Left ventricle myocardium inferior (tissue), 1 donor: ENCODE results near the gene EHBP1L1. TPM values are rescaled to one million over a fixed set of nuclear protein-coding genes. Genes with fewer than 3 reads are reported as not detected.

Source experiments
- DNase-seq: peaks from one replicate; pipeline ENCODE4 v3.0.0-alpha.2; 2020
- H3K27ac ChIP-seq: fragments of 200-600 bp; replicated peaks from 2 replicates; pipeline ENCODE4 v1.8.0; 2021
- H3K27me3 ChIP-seq: fragments of 200-600 bp; 2 replicates; pipeline ENCODE4 v1.8.0; 2021; ENCODE audit warnings: low read depth
- H3K36me3 ChIP-seq: fragments of 200-600 bp; 2 replicates; pipeline ENCODE4 v1.8.0; 2021
- H3K4me1 ChIP-seq: fragments of 200-600 bp; 2 replicates; pipeline ENCODE4 v1.8.0; 2021
- H3K4me3 ChIP-seq: fragments of 200-600 bp; 2 replicates; pipeline ENCODE4 v1.8.0; 2021; ENCODE audit warnings: mild to moderate bottlenecking, moderate library complexity
- H3K9me3 ChIP-seq: fragments of 200-600 bp; replicated peaks from 2 replicates; pipeline ENCODE4 v1.8.0; 2021
- CTCF ChIP-seq: fragments of 200-600 bp; IDR thresholded peaks from 2 replicates; pipeline ENCODE4 v1.8.0; 2021; ENCODE audit warnings: antibody characterized with exemption, mild to moderate bottlenecking, borderline replicate concordance
- intact Hi-C: fragments of 100-400 bp; cut with micrococcal nuclease; formaldehyde crosslinking; loops from one replicate; pipeline ENCODE4 v1.11.0; 2022
- total RNA-seq: library from RNA; stranded (reverse); fragmentation: NEBNext Ultra II Directional; extraction: Animal tissue kit (Norgen Biotek cat#: 25700); gene quantifications from one replicate; pipeline ENCODE4 v1.2.1, GENCODE V29; 2021
- donor health status: DM: no; HTN: yes; CAD: no; lungs with severe emphysema.

Gene EHBP1L1
- total RNA-seq, 1 donor from 2014 or later, result 69.5 TPM

- H3K4me1 ChIP-seq, result peaks cover 91% of the 10 kb centered on the region
- TF ChIP-seq CTCF, result no peak
- no peaks in the 10 kb centered on the region for H3K27me3 ChIP-seq
- intact Hi-C loops, result no loop called here
- H3K27ac ChIP-seq, result peak overlapping the region; percentile 94
- peak overlapping the region; percentile 93 for H3K4me3 ChIP-seq
- no peak for DNase-seq
- no peaks in the 10 kb centered on the region for H3K9me3 ChIP-seq
- peaks cover 55% of the 10 kb centered on the region for H3K36me3 ChIP-seq
These were observed 36.8 kb downstream of the EHBP1L1 start for GRCh38 chr11:65612691-65613090.

- no peak for TF ChIP-seq CTCF
- Histone ChIP-seq H3K36me3 (peaks cover 55% of the 10 kb centered on the region), H3K27ac (peak overlapping the region; percentile 94), H3K9me3 (no peaks in the 10 kb centered on the region), H3K4me3 (peak overlapping the region; percentile 93), H3K27me3 (no peaks in the 10 kb centered on the region), H3K4me1 (peaks cover 88% of the 10 kb centered on the region)
- intact Hi-C loops, result no loop called here
- no peak for DNase-seq
These were observed 37.5 kb downstream of the EHBP1L1 start for GRCh38 chr11:65613091-65613928.

GRCh38 chr11:65615229-65615949 lies 39.5 kb downstream of the EHBP1L1 start, which contains the start of gene PCNX3:
Gene PCNX3, plus strand, starts transcription at chr11:65615776. Its CDS starts 536 bp downstream, at chr11:65616312.
- intact Hi-C loops, result no loop called here
- Histone ChIP-seq H3K9me3 (no peaks in the 10 kb centered on the region), H3K36me3 (peaks cover 55% of the 10 kb centered on the region), H3K4me3 (peak within 1 kb of the TSS; percentile 93), H3K4me1 (peaks cover 67% of the 10 kb centered on the region), H3K27me3 (no peaks in the 10 kb centered on the region), H3K27ac (peak within 1 kb of the TSS; percentile 94)
- TF ChIP-seq CTCF, result no peak
- peak; percentile 100 for DNase-seq

- DNase-seq, result peak; percentile 58
- TF ChIP-seq CTCF, result no peak
- Histone ChIP-seq H3K4me1 (peaks cover 60% of the 10 kb centered on the region), H3K36me3 (peaks cover 56% of the 10 kb centered on the region), H3K9me3 (no peaks in the 10 kb centered on the region), H3K27me3 (no peaks in the 10 kb centered on the region), H3K27ac (peak overlapping the region; percentile 94), H3K4me3 (peak overlapping the region; percentile 93)
- intact Hi-C loops, result no loop called here
These were observed 40.2 kb downstream of the EHBP1L1 start for GRCh38 chr11:65615950-65616574.

GRCh38 chr11:65616575-65617001 lies 40.7 kb downstream of the EHBP1L1 start:
- Histone ChIP-seq H3K4me3 (peak overlapping the region; percentile 93), H3K4me1 (peaks cover 55% of the 10 kb centered on the region), H3K9me3 (no peaks in the 10 kb centered on the region), H3K27ac (peak overlapping the region; percentile 94), H3K27me3 (no peaks in the 10 kb centered on the region), H3K36me3 (peaks cover 61% of the 10 kb centered on the region)
- DNase-seq, result no peak
- TF ChIP-seq CTCF, result no peak
- intact Hi-C loops, result no loop called here
